ENCODE results near the gene RMI2.
"Not testable (repeated sequence)": the region's sequence is repeated elsewhere in the genome, so short reads cannot be mapped to it uniquely, and the experiment has no call there.

The RMI2 gene

DNA sequence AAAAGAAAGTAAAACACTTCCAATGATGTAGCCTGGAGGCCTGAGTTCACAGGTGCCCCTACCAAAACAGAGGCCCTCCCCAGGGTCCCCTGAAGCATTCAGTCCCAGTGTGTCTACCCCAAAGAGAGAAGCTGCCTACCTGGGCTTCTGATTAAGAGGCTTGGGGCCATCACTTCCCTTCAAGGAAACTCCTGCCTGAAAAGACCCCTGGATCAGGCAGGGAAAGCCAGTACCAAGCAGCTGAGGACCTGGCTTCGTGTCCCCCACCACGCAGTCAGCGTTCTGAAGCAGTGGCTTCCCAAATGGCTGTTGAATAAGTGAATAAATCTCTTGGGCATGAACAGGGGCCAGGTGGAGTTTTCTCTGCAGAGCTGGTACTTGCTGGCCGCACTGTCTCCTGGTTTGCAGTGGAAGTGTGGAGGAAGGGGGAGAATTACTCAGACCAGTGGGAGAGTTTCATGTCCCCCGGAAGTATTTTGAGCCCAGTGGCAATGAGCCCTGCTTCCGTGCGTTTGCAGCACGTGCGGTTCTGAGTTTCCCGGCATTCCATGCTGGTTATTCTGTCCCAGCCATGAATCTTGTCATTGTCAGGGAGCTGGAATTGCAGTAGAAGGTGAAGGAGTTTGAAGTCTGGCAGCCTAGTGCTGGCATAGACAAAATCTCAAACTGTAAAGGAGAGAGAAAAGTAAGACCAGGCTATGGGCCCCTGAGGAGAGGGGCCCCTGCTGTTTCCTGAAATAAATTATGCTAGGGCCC, 27.0 kb downstream of the RMI2 start:
- in situ Hi-C loops (cut with MboI; ENCODE audit: low pct_unique_long_range_greater_than_20kb, low sequenced_read_pairs, unreplicated experiment), result loop anchor here (10.0 kb wide), 1 partner anchor 407 kb away; no protein-coding TSS in a partner anchor
- DNase-seq (ENCODE audit: low spot score), result no peak
- TF ChIP-seq CTCF (IDR thresholded peaks at IDR 0.05; ENCODE audit: extremely low read depth, insufficient read depth, missing control alignments), result no peak

DNA sequence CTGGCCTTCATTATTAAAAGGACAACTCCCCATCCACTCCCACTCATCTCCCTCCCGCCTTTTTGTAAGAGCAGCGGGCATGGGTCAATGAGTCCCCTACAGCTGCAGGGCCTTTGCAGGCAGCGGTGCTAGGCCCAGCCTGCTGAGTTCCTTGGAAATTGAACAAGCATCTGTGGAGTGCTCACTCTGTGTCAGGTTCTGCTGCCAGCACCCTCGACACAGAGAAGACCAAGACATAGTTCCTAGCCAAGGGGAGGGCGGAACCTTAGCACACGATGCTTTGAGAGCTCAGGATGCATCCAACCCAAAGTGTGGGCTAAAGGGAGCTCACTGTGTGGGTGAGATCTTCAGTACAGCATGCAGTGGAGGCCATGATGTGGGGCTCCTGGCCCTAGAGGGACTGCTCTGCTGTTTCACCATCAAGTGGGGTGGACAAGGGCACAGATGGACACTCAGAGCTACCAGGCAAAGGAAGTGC, 27.6 kb downstream of the RMI2 start:
- in situ Hi-C loops (cut with MboI; ENCODE audit: low pct_unique_long_range_greater_than_20kb, low sequenced_read_pairs, unreplicated experiment), result loop anchor here (10.0 kb wide), 1 partner anchor 408 kb away; no protein-coding TSS in a partner anchor
- TF ChIP-seq CTCF (IDR thresholded peaks at IDR 0.05; ENCODE audit: extremely low read depth, insufficient read depth, missing control alignments), result no peak
- DNase-seq (ENCODE audit: low spot score), result no peak

- TF ChIP-seq CTCF (IDR thresholded peaks at IDR 0.05; ENCODE audit: extremely low read depth, insufficient read depth, missing control alignments), result no peak
- DNase-seq (ENCODE audit: low spot score), result no peak
- in situ Hi-C loops (cut with MboI; ENCODE audit: low pct_unique_long_range_greater_than_20kb, low sequenced_read_pairs, unreplicated experiment), result loop anchor here (10.0 kb wide), 1 partner anchor 409 kb away; no protein-coding TSS in a partner anchor
Observed at GRCh38 chr16:11374255-11374654, 29.0 kb downstream of the RMI2 start.

DNA sequence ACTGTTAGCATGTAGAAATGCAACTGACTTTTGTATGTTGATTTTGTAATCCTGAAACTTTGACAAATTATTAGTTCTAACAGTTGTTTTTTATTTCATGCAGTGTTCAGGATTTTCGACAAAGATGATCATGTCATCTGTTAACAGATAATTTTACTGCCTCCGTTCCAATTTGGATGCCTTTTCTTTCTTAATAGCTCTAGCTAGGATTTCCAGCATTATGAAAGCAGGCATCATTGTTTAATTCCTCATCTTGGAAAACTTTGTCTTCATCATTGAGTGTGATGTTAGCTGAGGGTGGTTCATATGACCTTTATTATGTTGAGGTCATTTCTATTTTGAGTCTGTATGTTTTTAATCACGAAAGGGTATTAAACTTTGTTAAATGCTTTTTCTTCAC, 31.9 kb downstream of the RMI2 start:
- TF ChIP-seq CTCF (IDR thresholded peaks at IDR 0.05; ENCODE audit: extremely low read depth, insufficient read depth, missing control alignments), result no peak
- DNase-seq (ENCODE audit: low spot score), result no peak
- in situ Hi-C loops (cut with MboI; ENCODE audit: low pct_unique_long_range_greater_than_20kb, low sequenced_read_pairs, unreplicated experiment), result loop anchor here (10.0 kb wide), 1 partner anchor 412 kb away; no protein-coding TSS in a partner anchor

GRCh38 chr16:11378951-11379350, 33.7 kb downstream of the RMI2 start:
- DNase-seq (ENCODE audit: low spot score), result not testable (repeated sequence)
- in situ Hi-C loops (cut with MboI; ENCODE audit: low pct_unique_long_range_greater_than_20kb, low sequenced_read_pairs, unreplicated experiment), result loop anchor here (10.0 kb wide), 1 partner anchor 414 kb away; no protein-coding TSS in a partner anchor

DNA sequence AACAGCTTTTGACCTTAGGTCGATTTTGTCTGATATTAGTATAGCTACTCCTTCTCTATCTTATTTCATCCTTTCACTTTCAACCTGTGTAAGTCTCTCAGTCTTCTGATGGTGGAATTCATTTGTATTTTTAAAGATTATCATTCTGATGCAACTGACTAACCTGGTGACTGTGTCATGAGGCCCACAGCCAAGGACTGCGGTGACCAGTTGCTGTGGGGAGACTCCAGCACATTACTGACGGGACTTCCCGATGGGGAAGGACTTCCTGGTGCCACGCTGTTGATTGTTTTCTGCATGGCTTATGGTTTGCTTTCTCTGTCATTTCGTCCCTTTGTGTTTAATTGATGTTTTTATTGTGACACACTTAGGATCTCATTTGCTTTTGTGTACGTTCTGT, 34.2 kb downstream of the RMI2 start:
- TF ChIP-seq CTCF (IDR thresholded peaks at IDR 0.05; ENCODE audit: extremely low read depth, insufficient read depth, missing control alignments), result no peak
- in situ Hi-C loops (cut with MboI; ENCODE audit: low pct_unique_long_range_greater_than_20kb, low sequenced_read_pairs, unreplicated experiment), result loop anchor here (10.0 kb wide), 1 partner anchor 415 kb away; no protein-coding TSS in a partner anchor
- peak; percentile 74 for DNase-seq (ENCODE audit: low spot score)

DNA sequence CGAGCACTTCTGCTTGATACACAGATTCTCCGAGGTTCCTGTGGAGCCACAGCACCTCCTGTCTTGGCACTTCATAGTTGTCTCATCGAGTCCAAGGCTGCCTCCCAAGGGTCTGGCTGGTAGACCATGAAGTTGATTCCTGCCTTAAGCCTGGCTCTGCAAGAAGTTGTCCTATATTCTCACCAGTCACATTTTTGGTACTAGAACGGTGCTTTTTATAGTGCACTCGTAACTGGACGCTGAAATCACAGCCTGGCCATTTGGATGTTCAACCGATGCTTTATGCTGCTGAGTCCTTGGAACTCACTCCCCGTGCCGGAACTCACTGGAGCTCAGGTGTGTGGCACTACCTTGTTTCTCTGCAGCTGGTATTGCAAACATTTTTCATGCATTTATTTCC, 35.6 kb downstream of the RMI2 start:
- in situ Hi-C loops (cut with MboI; ENCODE audit: low pct_unique_long_range_greater_than_20kb, low sequenced_read_pairs, unreplicated experiment), result no loop called here
- no peak for DNase-seq (ENCODE audit: low spot score)
- no peak for TF ChIP-seq CTCF (IDR thresholded peaks at IDR 0.05; ENCODE audit: extremely low read depth, insufficient read depth, missing control alignments)

Measured in GM13977 (cell line).